Keratinocyte (primary cell): ENCODE measurements around the gene RERE. TPM values are rescaled to one million over a fixed set of nuclear protein-coding genes. Genes with fewer than 3 reads are reported as not detected.

Source experiments
- DNase-seq: peaks from one replicate; pipeline ENCODE4 v3.0.0-alpha.2; 2011; ENCODE audit warnings: low read depth, missing footprints, low spot score
- FAIRE-seq: peaks from 2 replicates; lab custom pipeline; 2011; peaks lifted over from hg19 to GRCh38; lab: Jason Lieb, UNC
- H2AFZ ChIP-seq: 2 replicates; pipeline ENCODE4 v1.6.0; 2012; ENCODE audit warnings: low read length, control low read depth, inconsistent platforms; ENCODE audit not compliant: control insufficient read depth
- H3K27ac ChIP-seq: 2 replicates; pipeline ENCODE4 v1.5.1; 2011; ENCODE audit warnings: low read length; ENCODE audit not compliant: control insufficient read depth, insufficient read depth
- H3K27me3 ChIP-seq: 3 replicates; pipeline ENCODE4 v1.6.0; 2011; ENCODE audit warnings: low read length; ENCODE audit not compliant: control insufficient read depth, insufficient read depth; ENCODE audit errors: extremely low read depth
- H3K36me3 ChIP-seq, 2 experiments: 2 replicates in 1 of 2; 3 replicates in 1 of 2; pipeline ENCODE4 v1.5.1; 2011; ENCODE audit warnings: low read length in 2 of 2, mild to moderate bottlenecking in 1 of 2; ENCODE audit not compliant: control insufficient read depth in 2 of 2, insufficient read depth in 2 of 2; ENCODE audit errors: extremely low read depth in 1 of 2
- H3K4me1 ChIP-seq: 3 replicates; pipeline ENCODE4 v1.5.1; 2011; ENCODE audit warnings: low read length; ENCODE audit not compliant: control insufficient read depth, insufficient read depth; ENCODE audit errors: extremely low read depth
- H3K4me2 ChIP-seq: 3 replicates; pipeline ENCODE4 v1.6.0; 2011; ENCODE audit warnings: low read depth, low read length; ENCODE audit not compliant: control insufficient read depth, insufficient read depth; ENCODE audit errors: extremely low read depth
- H3K4me3 ChIP-seq, 3 experiments: fragments of 200-600 bp in 1 of 3; sonication (generic) in 1 of 3; 2 replicates in 2 of 3; 3 replicates in 1 of 3; pipeline ENCODE4 v1.5.1; 2011 to 2016; ENCODE audit warnings: low read length in 3 of 3, mild to moderate bottlenecking in 3 of 3, control low read depth in 2 of 3, inconsistent platforms in 1 of 3, low read depth in 1 of 3, mixed read lengths in 1 of 3, mixed run types in 1 of 3, moderate library complexity in 1 of 3; ENCODE audit not compliant: control insufficient read depth in 2 of 3, insufficient read depth in 2 of 3; ENCODE audit errors: extremely low read depth in 1 of 3
- H3K79me2 ChIP-seq: 2 replicates; pipeline ENCODE4 v1.6.0; 2012; ENCODE audit warnings: low read length; ENCODE audit not compliant: control insufficient read depth, insufficient read depth
- H3K9ac ChIP-seq: 3 replicates; pipeline ENCODE4 v1.6.0; 2011; ENCODE audit warnings: low read length; ENCODE audit not compliant: control insufficient read depth, insufficient read depth; ENCODE audit errors: extremely low read depth
- H3K9me1 ChIP-seq: 3 replicates; pipeline ENCODE4 v1.6.0; 2011; ENCODE audit warnings: low read length; ENCODE audit not compliant: control insufficient read depth, insufficient read depth; ENCODE audit errors: extremely low read depth
- H3K9me3 ChIP-seq: 2 replicates; pipeline ENCODE4 v1.5.1; 2012; ENCODE audit warnings: low read depth, low read length; ENCODE audit not compliant: control insufficient read depth
- H4K20me1 ChIP-seq: 3 replicates; pipeline ENCODE4 v1.6.0; 2011; ENCODE audit warnings: low read length; ENCODE audit not compliant: control insufficient read depth, insufficient read depth; ENCODE audit errors: extremely low read depth
- CTCF ChIP-seq, 3 experiments: IDR thresholded peaks in 1 of 3; conservative IDR thresholded peaks in 1 of 3; optimal IDR thresholded peaks in 1 of 3; 2 replicates in 2 of 3; 3 replicates in 1 of 3; pipeline versions ENCODE3 to v1.5.1; 2011; ENCODE audit warnings: low read length in 3 of 3, mild to moderate bottlenecking in 3 of 3, moderate library complexity in 2 of 3, control low read depth in 1 of 3, inconsistent platforms in 1 of 3; ENCODE audit not compliant: insufficient read depth in 2 of 3; ENCODE audit errors: extremely low read depth in 1 of 3
- EZH2 ChIP-seq: IDR thresholded peaks from one replicate; pipeline ENCODE4 v1.6.1; 2012; ENCODE audit warnings: inconsistent platforms, mild to moderate bottlenecking, low read length, moderate library complexity
- dilution Hi-C: fragments of 300-500 bp; cut with MboI; formaldehyde crosslinking; loops from one replicate; pipeline ENCODE4 v1.7.0; 2020; ENCODE audit warnings: low sequenced_read_pairs; ENCODE audit not compliant: extremely low pct_ligation_motif_present
- polyA plus RNA-seq, 5 experiments: library from polyadenylated mRNA; depleted of rRNA in 3 of 5; stranded (reverse) in 3 of 5; stranded (forward) in 1 of 5; unstranded in 1 of 5; fragments of >200 nt; gene quantifications; 1 replicate in 1 of 5; 2 replicates in 3 of 5; 3 replicates in 1 of 5; pipeline versions ENCODE4 v1.2.1 to v1.2.3, GENCODE V29; 2011 to 2012; ENCODE audit warnings: missing spikeins in 2 of 5, low read depth in 1 of 5, low replicate concordance in 1 of 5

The RERE gene
- polyA plus RNA-seq, 1 donor (not counting 4 experiments of a cell fraction or from before 2014, with no cell fraction given): 3.8 TPM

- no peaks in the 10 kb centered on the region for H4K20me1 ChIP-seq
- peak; percentile 56 for FAIRE-seq
- H3K4me3 ChIP-seq: no peak overlapping the region
- TF ChIP-seq CTCF (optimal IDR thresholded peaks at IDR 0.05 in 1 of 3, IDR thresholded peaks at IDR 0.05 in 1 of 3, conservative IDR thresholded peaks at IDR 0.05 in 1 of 3; ENCODE audit: extremely low read depth in 1 of 3, insufficient read depth in 2 of 3, low read length in 3 of 3): no peak
- no peak for TF ChIP-seq EZH2
- H3K4me2 ChIP-seq: peak overlapping the region; percentile 24
- peaks cover 3 to 6% of the 10 kb centered on the region in 2 experiments for H3K36me3 ChIP-seq
- no peaks in the 10 kb centered on the region for H3K9me1 ChIP-seq
- no peaks in the 10 kb centered on the region for H3K27me3 ChIP-seq
- no peak overlapping the region for H2AFZ ChIP-seq
- dilution Hi-C loops: no loop called here
- H3K9ac ChIP-seq: peak overlapping the region; percentile 8
- no peak for DNase-seq
- peak overlapping the region; percentile 15 for H3K27ac ChIP-seq
- H3K79me2 ChIP-seq: peaks cover 2% of the 10 kb centered on the region
- peaks cover 14% of the 10 kb centered on the region for H3K4me1 ChIP-seq
- no peaks in the 10 kb centered on the region for H3K9me3 ChIP-seq
Observed at GRCh38 chr1:8373581-8374241, 443.7 kb downstream of the RERE start.

- Histone ChIP-seq H3K4me3 (no peak overlapping the region), H3K9me3 (no peaks in the 10 kb centered on the region), H2AFZ (no peak overlapping the region), H3K79me2 (peaks cover 2% of the 10 kb centered on the region), H3K9ac (no peak overlapping the region), H3K4me1 (peaks cover 14% of the 10 kb centered on the region), H3K36me3 (peaks cover 3 to 6% of the 10 kb centered on the region in 2 experiments), H3K9me1 (no peaks in the 10 kb centered on the region), H3K27ac (no peak overlapping the region), H3K4me2 (no peak overlapping the region), H4K20me1 (no peaks in the 10 kb centered on the region), H3K27me3 (no peaks in the 10 kb centered on the region)
- TF ChIP-seq CTCF (optimal IDR thresholded peaks at IDR 0.05 in 1 of 3, IDR thresholded peaks at IDR 0.05 in 1 of 3, conservative IDR thresholded peaks at IDR 0.05 in 1 of 3; ENCODE audit: extremely low read depth in 1 of 3, insufficient read depth in 2 of 3, low read length in 3 of 3): no peak
- TF ChIP-seq EZH2: no peak
- FAIRE-seq (no peak), DNase-seq (no peak)
- dilution Hi-C loops: no loop called here
Observed at GRCh38 chr1:8373125-8373524, 444.3 kb downstream of the RERE start.
